Esophagus mucosa (tissue), 1 donor: ENCODE measurements around the gene BRSK2. TPM values are rescaled to one million over a fixed set of nuclear protein-coding genes. Genes with fewer than 3 reads are reported as not detected.
A peak's percentile ranks its signal among the peaks of the same experiment; 100 is the strongest.

Source experiments
- ATAC-seq: fragments of 200-7000 bp; cut with Tn5 transposase; one replicate; pipeline ENCODE4 v1.9.1; 2020
- total RNA-seq: library from RNA; stranded (reverse); gene quantifications from one replicate; pipeline ENCODE4 v1.2.4, GENCODE V29; 2023
- donor health status: DM: yes; HTN: yes; CAD: no.

Gene BRSK2
- total RNA-seq, 1 donor from 2014 or later: 0.08 TPM

GRCh38 chr11:1377231-1377780 is 12.4 kb upstream of the BRSK2 start:
- ATAC-seq: no peak

- peak; percentile 19 for ATAC-seq
These were observed 7.8 kb upstream of the BRSK2 start for GRCh38 chr11:1381793-1382425.

GRCh38 chr11:1382429-1382828 is 7.3 kb upstream of the BRSK2 start:
- peak; percentile 19 for ATAC-seq

GRCh38 chr11:1382831-1383607 is 6.7 kb upstream of the BRSK2 start:
- ATAC-seq: peak; percentile 71

- no peak for ATAC-seq
These were observed 5.3 kb upstream of the BRSK2 start for GRCh38 chr11:1384199-1384970.

- no peak for ATAC-seq
These were observed 2.2 kb upstream of the BRSK2 start for GRCh38 chr11:1387521-1387920.

- ATAC-seq: no peak
These were observed 1.6 kb upstream of the BRSK2 start for GRCh38 chr11:1387961-1388762.

- no peak for ATAC-seq
These were observed 1.0 kb upstream of the BRSK2 start for GRCh38 chr11:1388763-1389102.

GRCh38 chr11:1389103-1389931 is 417 bp upstream of the BRSK2 start:
- peak; percentile 100 for ATAC-seq

GRCh38 chr11:1390569-1391164 is 933 bp downstream of the BRSK2 start:
- no peak for ATAC-seq

- no peak for ATAC-seq
These were observed 1.7 kb downstream of the BRSK2 start for GRCh38 chr11:1391165-1392075.

GRCh38 chr11:1392111-1392510 is 2.4 kb downstream of the BRSK2 start:
- ATAC-seq: no peak

- no peak for ATAC-seq
These were observed 2.8 kb downstream of the BRSK2 start for GRCh38 chr11:1392561-1392960.

- no peak for ATAC-seq
These were observed 3.4 kb downstream of the BRSK2 start for GRCh38 chr11:1393038-1393710.

GRCh38 chr11:1394936-1395772 is 5.4 kb downstream of the BRSK2 start:
- ATAC-seq: no peak

- ATAC-seq: no peak
These were observed 6.1 kb downstream of the BRSK2 start for GRCh38 chr11:1395773-1396374.

- ATAC-seq: no peak
These were observed 6.7 kb downstream of the BRSK2 start for GRCh38 chr11:1396375-1396841.
